ENCODE data around the gene PLD6.

DNA sequence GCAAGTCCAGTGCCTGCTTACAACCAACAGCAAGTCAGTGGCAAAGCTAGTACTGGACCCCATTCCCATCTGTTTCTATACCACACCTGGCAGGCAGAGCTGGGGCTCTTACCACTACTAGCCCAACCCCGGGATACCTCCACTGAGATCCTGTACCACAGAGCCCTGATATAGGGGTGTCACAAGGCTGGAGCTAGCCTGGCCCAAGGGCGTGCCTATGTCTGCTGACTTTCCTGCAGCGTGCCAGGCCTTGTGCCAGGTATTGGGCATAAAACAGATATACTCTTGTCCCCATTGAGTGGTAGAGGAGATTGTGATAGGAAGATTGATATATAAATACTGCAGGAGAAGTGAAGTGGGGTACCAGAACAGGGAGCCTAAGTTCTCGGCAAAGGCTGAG, 44.4 kb downstream of the PLD6 start:
- TF ChIP-seq POLR2AphosphoS5 (IDR thresholded peaks at IDR 0.05) (no peak), EP300 (IDR thresholded peaks at IDR 0.05) (no peak)
